HTERT RPE-1 (cell line): ENCODE results near the gene SLC30A7.

Experiments
- in situ Hi-C: fragments of 300-500 bp; cut with MboI; formaldehyde crosslinking; loops from 4 replicates; pipeline ENCODE4 v1.14.3; 2020; ENCODE audit warnings: low sequenced_read_pairs

SLC30A7 gene

DNA sequence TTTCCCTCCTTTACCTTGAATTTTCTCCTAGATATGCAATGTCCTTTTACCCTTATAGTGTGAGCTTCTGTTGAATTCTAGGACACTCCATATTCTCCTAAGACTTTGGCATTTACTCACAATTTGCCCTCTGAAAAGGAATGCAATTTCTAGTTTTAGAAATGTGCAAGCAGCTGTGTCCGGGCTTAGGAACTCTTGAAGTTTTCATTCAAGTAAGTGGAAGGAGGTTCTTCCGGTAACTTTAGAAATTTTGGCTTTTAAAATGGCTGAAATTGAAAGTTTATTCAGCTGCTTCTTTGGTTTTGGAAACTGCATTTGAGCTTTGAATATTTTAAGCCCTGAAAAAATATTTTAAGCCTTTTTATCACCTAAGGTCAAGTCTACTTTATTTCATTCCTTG is 73.4 kb downstream of the SLC30A7 start:
- in situ Hi-C loops: no loop called here

DNA sequence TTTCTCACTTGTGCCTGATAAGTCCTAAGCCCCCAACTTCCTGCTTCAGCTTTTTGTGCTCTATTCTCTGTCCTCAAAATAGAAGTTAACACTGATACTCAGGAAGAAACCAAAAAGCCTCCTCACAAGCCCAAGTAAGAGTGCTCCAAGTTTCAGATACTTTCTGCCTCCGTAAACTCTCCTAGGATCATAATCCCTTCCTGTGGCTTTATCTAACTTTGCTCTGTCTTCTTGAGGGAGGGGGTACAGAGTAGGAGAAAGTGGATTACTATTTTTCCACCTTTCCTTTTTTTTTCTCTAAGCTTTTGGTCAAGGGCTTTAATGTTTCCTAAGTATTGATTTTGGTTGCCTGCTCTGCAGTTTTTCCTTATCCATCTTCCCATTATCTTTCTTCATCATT is 75.1 kb downstream of the SLC30A7 start:
- in situ Hi-C loops: no loop called here

DNA sequence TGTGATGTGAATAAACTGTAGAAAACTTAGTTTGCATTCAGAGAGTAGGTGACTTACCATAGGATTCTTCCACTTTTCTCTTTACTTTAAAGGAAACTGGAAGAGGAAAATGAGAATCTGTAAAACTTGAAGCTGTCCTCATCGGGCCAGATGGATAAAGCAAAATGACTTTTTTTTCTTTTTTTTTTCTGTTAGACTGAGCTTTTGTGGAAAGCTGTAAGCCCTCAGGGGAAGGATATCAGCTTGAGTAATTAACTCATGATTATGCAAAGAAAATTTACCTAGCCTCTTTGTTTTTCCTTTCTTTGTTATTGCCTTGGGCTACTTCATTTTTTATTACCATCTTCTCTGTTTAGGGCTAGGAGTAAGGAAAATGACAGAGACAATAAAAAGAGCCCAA is 76.3 kb downstream of the SLC30A7 start:
- in situ Hi-C loops: no loop called here

DNA sequence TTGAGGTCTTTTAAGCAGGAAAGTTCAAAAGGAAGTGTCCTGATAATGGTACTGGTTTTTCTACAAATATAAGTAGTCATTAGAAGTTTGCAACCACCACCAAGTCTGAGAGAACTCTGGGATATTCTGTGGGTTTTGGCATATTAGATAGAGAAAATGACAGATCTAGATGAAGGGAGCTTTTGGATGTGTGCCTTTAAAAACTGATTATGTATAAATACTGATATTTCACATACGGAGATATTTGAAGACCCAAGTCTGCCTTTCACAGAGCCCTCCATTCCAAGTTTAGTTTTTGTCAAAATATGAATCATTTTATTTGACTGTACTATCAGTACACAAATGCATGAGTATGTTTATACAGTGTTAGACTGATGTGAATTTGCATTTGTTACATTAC is 81.0 kb downstream of the SLC30A7 start:
- in situ Hi-C loops: no loop called here

DNA sequence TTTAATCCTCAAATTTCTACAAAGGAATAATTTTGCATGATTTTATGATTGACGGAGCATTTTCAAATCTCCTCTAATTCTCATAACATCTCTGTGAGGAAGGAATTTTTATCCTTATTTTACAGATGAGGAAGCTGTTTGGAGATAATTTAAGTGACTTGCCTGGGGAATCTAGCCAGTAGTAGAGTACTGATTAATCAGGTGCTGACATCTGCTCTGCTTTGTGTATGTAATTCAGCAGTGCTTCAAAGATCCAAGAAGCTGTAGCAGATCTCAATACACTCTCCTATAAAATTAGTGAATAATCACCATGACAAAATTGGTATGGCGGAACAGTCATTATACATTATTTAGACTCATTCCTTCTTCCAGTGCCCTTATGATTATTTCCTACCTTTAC is 83.7 kb downstream of the SLC30A7 start:
- in situ Hi-C loops: no loop called here

DNA sequence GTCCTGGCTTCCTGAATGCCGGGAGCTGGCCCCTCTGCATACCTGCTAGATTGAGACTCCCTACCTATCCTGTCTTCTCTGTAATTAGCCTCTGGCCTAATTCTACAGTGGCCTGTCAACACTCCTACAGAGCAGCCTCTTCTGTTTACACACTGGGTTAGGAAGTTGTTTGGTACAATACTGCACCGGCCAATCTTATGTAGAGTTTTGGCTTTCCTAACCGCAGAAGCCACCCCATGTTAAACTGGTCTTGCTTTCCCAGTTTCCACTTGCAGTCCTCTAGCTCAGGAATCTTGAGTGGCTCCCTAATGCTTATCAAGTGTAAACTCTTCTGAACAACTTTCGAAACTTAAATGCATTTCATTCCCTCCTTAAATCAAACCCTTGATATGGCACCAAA is 86.9 kb downstream of the SLC30A7 start:
- in situ Hi-C loops: no loop called here

DNA sequence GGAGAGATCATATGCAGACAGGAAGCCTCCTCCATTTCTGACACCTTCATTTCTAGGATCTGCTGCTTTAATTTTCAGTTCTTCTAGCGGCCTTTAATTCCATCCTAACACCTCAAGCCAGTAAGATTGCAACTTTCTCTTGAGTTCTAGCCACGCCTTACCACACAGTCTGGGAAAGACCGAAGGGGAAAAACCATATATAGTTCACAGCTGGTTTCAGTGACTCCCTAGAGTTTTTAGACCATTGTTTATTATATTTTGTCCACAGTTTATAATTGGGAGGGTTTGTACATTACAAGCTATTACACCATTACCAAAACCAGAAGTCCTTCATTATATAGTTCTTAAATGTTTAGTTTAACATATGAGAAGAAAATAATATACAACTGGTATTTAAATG is 92.2 kb downstream of the SLC30A7 start:
- in situ Hi-C loops: no loop called here

DNA sequence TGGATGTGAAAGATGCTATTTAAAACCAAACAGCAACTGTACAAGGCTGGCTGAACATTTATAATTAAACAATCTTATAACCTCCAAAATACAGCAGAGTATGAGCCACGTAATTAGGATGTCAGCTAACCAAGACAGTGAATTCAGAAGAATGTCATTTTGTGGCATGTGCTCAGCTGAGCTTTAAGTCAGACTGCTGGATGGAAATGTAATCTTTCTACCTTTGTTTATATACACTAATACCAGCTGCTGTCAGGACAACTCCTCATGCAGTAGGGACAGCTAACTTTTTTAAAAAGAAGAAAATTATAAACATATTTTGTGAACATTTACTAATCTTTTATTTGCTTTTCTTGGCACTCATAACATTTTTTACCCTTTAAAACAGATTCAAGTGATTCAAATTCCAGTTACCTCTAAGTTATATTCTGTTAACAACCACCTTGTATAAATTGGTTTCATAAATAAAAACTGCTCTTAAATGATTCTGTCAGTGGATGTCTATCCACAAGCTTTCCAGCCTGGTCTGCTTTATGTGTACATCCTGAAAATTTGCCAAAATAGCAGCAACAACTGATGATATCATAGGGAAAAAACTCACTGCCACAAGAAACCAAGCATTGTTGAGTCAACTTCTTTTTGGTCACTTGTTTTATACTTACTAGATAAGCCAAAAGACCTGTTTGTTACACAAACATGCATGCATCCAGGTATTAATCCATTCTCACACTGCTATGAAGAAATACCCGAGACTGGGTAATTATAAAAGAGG is 93.6 kb downstream of the SLC30A7 start:
- in situ Hi-C loops: no loop called here

DNA sequence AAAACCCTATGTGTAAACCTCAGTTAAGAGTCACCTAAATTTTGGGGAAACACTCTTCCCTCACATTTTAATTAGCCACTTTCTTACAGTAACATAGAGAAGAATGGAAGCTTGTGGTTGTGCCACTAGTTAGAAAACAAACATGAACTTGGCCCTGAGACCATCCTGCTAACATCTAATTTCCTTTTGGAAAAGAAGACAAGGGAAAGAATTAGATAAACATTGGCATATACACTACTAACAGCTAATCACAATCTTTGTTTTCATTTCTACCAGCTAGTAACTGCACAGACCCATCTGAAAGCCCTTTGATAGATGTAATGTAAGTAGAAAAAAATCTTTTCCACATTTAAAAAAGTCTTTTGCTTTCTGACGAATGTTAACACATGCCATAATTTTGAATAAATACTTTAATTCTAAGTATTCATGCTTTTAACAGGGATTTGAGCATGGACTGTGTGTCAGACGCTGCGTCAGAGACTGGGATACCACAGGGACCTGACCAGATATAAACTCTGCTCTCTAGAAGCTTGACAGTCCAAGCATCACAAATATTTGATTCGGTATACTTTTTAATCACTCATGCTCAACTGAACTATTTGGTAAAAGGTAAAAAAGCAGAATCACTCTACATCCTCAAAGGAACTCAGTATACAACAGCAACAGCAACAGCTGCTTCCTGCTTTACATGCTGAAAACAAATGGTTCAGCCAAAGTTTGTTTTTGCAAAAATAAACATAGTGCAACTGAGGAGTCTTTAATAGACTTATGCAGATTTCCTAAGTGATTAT is 99.5 kb downstream of the SLC30A7 start:
- in situ Hi-C loops: no loop called here

DNA sequence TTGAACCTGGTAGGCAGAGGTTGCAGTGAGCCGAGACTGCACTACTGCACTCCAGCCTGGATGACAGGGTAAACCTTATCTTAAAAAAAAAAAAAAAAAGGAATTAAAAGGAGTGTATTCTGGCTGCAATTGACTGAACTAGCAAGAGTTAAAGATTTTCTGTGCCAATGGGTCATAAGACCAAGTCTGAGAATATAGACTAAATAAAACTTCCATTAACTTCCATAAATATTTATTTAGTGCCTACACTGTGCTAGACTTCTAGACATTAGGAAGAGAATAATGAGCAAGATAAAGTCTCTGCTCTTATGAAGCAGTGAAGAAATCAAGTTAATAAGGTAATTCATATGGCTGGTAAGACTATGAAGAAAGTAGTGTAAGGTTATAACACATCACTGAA is 102.5 kb downstream of the SLC30A7 start:
- in situ Hi-C loops: no loop called here

DNA sequence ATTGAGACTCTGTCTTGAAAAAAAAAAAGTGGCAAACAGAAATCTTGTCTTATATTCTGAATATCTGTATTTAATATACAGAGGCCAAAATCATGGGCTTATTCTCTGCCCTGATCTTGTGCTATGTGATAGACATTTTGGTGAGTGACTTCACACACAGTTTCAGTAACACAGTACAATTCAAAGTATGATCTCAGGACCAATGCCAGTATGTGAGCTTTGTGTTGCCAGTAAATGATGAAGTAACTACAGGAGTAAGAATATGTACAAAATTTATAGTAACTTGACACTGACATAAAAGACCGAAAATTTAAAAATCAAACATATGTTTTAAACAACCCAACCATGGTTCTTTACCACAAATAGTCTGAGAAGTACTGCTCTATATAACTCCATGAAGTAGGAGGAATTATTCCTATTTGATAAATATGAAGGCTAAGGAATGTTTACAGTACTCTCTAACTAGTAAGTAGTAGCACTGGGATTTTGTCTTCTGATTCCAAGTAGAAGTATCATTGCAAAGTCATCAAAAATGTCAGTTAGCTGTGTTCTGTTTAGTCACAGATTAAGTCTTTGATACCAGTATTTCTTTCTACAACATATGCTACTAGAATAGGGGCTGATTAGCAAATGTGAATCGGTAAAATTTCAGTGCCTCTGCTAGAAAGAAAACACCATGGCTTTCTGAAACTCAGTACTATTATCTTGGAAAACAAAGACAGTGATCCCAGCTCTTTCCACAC is 104.4 kb downstream of the SLC30A7 start:
- in situ Hi-C loops: no loop called here

DNA sequence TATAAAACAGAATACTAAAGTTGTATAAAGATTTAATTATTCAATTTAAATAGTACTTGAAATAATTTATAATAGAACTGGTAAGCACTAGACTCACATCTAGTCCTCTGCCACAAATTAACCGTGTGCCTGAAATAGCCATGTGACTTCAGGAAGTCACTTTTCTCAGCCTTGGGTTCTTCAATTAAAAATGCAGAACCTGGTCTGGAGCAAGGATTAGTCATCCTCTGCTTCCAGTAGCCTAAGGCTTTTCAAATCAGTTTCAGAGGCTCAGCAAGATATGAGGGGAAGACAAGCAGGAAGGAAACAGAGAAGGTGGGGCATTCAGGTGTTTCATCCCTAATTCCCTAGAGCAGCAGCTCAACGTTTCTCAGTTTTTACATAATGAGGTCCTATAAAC is 106.7 kb downstream of the SLC30A7 start:
- in situ Hi-C loops: no loop called here

DNA sequence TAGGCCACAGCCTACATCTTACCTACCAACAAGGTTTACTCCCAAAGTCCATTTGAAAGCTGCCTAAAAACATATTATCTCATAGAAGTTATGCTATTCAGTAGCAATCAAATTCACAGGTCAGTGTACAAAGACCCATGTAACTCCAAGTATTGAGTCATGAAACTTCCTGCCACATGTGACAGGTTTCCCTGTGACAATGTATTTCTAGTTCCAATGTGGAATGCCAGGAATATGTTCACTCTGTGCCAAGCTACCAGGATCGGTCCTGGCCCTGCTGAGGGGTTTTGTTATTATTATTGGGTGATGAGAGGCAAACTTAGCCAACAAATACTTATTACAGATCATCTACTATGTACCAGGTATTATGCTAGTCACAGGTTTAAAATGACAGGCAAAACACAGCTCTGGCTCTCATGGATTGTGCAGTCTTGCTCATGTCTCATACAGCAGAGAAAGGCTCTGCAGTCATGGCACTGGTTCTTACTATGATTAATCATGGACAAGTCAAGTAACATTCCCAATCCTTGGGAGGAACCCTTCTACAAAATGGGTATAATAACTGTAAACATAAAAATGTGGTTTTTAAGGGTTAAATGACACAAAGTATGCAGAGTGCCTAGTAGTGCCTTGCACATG is 107.2 kb downstream of the SLC30A7 start:
- in situ Hi-C loops: no loop called here

DNA sequence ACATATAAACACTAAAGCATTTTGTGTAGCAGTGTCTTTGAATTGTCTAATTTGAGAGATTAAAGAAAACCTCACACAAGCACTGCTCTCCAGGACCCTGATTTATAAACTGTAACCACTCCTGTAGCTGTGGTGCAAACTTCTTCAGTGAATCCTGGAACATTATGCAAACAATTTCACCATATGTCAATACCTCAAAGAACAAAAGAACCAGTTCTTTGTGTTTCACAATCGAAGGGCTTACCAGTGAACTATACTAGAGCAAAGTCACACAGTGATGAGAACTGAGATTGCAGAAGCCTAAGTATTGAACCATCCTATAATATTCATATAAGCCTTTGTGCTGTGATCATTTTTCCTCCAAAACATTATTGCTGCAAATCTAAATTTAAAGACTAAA is 108.2 kb downstream of the SLC30A7 start:
- in situ Hi-C loops: no loop called here

DNA sequence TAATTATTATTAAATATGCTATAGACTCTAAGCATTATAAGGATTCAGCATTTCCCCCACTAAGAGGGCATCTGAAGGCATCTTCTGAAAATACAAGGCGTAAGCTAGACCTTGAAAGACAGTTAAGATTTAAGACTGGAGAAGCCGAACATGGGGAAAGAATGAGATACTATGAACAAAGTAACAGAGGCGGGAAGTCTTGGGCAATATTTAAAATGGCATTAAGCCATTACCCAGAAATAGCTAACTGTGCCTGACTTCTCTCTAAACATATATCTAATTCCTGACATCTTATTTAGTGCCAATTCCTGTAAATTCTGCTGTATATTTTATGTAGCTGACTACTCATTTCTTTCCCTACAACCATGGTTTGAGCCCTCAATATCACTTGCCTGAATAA is 108.8 kb downstream of the SLC30A7 start:
- in situ Hi-C loops: no loop called here

DNA sequence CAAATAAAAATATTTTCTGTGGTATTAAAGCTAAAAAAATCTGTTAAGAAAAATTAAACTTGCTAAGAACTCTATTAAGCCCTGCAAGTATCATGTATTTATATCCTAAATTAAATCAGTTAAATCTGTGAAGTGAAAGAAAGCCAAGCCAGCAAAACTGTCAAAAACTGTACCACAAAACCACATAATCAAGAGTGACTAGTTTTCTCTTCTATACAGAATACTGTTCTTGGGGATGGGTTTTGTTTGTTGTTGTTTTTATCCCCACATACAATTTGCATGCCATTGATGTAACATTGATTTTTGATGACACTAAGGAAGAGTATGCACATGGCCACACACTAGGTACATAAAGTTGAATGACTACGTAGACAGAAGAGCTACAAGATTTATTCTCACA is 109.3 kb downstream of the SLC30A7 start:
- in situ Hi-C loops: no loop called here

DNA sequence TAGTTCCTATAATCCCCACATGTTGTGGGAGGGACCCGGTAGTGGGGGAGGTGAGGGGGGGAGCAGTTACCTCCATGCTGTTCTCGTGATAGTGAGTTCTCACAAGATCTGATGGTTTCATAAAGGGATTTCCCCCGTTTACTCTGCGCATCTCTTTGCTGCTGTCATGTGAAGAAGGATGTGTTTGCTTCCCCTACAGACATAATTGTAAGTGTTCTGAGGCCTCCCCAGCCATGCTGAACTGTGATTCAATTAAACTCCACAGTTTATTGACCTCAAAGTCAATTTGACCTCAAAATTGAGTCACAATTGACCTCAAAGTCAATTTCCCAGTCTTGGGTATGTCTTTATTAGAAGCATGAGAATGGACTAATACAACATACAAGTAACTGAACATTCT is 110.0 kb downstream of the SLC30A7 start:
- in situ Hi-C loops: no loop called here

DNA sequence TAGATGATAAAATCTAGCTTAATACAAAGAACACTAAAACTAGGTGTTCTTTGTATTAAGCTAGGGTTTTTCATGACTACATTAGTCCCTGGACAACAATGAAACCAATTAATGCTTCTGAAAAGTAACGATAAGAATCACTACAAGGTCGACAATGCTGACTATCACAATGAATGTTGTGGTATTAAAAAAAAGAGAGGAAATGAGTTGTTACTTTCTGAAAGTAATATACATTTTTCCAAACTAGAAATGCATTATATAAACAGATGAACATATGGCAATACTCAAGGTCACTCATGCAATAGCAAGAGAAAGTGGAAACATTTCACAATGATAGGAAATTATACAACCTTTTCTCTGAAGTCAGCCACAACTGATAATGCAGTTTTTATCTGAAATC is 110.7 kb downstream of the SLC30A7 start:
- in situ Hi-C loops: no loop called here

DNA sequence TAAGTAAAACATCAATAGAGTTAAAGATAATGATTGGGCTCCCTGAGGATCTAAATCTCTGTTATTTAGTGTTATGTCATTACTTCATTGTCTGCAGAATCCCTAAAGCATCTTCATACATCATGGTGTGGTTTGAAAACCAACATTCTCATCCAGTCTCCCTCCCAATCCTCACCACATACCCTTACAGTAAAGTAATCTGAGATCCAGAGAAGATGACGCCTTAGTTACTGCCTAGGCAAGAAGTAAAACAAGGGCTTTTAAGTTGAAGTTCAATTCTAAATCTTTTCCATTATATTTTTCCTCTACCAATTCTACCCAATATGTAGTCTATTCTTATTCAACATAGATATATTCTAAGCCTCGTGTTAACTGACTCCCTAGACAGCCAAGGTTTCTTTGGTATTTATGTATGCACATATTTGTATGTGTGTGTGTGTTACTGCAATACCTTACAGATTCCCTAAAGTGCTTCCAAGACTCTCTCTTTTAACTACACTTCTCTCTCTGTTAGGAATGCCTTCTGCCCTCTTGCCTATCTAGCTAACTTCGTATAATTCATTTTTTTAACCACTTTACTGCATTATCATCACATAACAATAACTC is 112.4 kb downstream of the SLC30A7 start:
- in situ Hi-C loops: no loop called here

DNA sequence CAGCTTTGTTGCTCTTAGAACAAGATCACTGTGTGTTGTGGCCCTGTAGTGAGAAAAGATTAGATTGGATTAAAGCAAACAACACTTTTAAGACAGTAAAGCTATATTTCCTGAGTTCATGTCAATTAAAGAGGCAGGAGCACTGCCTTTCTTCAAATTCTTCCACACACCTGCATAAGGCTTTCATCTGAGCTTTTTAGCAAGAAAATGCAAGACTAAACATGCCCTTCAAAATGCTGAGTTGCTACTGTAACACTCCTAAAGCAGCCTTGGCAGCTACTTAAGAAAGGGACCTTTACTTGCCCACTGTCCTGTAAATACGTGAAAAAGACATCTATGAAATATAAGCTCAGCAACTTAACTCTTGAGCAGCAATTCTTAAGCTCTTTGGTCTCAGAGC is 117.9 kb downstream of the SLC30A7 start:
- in situ Hi-C loops: no loop called here

DNA sequence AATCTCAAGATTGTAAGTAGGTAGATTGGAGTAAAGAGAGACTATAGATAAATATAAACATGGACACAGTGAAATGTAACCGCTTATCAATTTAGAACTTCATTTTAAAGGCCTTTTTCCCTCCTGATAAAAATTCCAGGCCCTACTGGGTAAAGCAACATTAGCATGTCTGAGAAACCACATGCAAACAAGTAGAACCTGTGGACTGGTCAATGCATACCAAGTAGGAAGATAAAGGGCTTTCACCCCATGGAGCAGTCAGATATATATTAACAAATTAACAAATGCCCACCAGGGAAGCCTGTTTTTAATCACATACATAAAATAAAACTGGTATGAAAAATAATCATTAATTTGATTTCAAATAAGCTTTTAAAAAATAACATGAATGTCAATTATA is 121.6 kb downstream of the SLC30A7 start:
- in situ Hi-C loops: no loop called here
